H1 (cell line): ENCODE measurements around the gene STAG1. TPM values are rescaled to one million over a fixed set of nuclear protein-coding genes. Genes with fewer than 3 reads are reported as not detected.
"Not testable (repeated sequence)": the region's sequence is repeated elsewhere in the genome, so short reads cannot be mapped to it uniquely, and the experiment has no call there.

Experiments
- CTCF ChIA-PET: fragments of 300-600 bp; sonication (Branson Sonifier 250); formaldehyde crosslinking; loops from one replicate; lab custom pipeline; 2021; ENCODE audit not compliant: partially characterized antibody; lab: Charles Lee
- POLR2A ChIA-PET: fragments of 300-600 bp; sonication (Branson Sonifier 250); formaldehyde crosslinking; loops from one replicate; lab custom pipeline; 2021; ENCODE audit warnings: inconsistent platforms; ENCODE audit not compliant: partially characterized antibody; lab: Charles Lee
- DNase-seq, 2 experiments: peaks; one replicate each; pipeline versions ENCODE4 v3.0.0 to v3.0.0-alpha.2; 2010 to 2022; ENCODE audit warnings: low spot score in 2 of 2, low read depth in 1 of 2, mixed read lengths in 1 of 2
- FAIRE-seq: peaks from 2 replicates; lab custom pipeline; 2011; peaks lifted over from hg19 to GRCh38; lab: Jason Lieb, UNC
- H2AFZ ChIP-seq: 2 replicates; pipeline ENCODE4 v1.8.1; 2012; ENCODE audit warnings: low read length, inconsistent platforms
- H2AK5ac ChIP-seq: 2 replicates; pipeline ENCODE4 v1.6.1; 2013; ENCODE audit warnings: low read depth, low read length
- H2BK120ac ChIP-seq: replicated peaks from 2 replicates; pipeline ENCODE3; 2013; ENCODE audit warnings: low read depth, low read length, inconsistent platforms
- H2BK12ac ChIP-seq: 2 replicates; pipeline ENCODE4 v1.6.1; 2013; ENCODE audit warnings: low read depth, low read length
- H2BK15ac ChIP-seq: 2 replicates; pipeline ENCODE4 v1.6.1; 2013; ENCODE audit warnings: low read length
- H2BK20ac ChIP-seq: 2 replicates; pipeline ENCODE4 v1.6.1; 2013; ENCODE audit warnings: low read length
- H2BK5ac ChIP-seq: 2 replicates; pipeline ENCODE4 v1.6.1; 2013; ENCODE audit warnings: low read depth, low read length
- H3K14ac ChIP-seq: 2 replicates; pipeline ENCODE4 v1.6.1; 2013; ENCODE audit warnings: inconsistent platforms; ENCODE audit not compliant: insufficient read length
- H3K18ac ChIP-seq: 2 replicates; pipeline ENCODE4 v1.6.1; 2013; ENCODE audit warnings: low read length; ENCODE audit errors: extremely low read depth
- H3K23ac ChIP-seq: 2 replicates; pipeline ENCODE4 v1.6.1; 2013; ENCODE audit warnings: inconsistent platforms; ENCODE audit not compliant: insufficient read length
- H3K23me2 ChIP-seq: 2 replicates; pipeline ENCODE4 v1.6.1; 2013; ENCODE audit warnings: low read depth, low read length
- H3K27ac ChIP-seq: 2 replicates; pipeline ENCODE4 v1.6.1; 2011; ENCODE audit warnings: low read depth, low read length, inconsistent platforms
- H3K27me3 ChIP-seq, 4 experiments: replicated peaks in 1 of 4; 1 replicate in 1 of 4; 2 replicates in 3 of 4; pipeline versions ENCODE4 v1.6.1 to v1.8.1; 2011 to 2013; ENCODE audit warnings: low read length in 3 of 4, mild to moderate bottlenecking in 3 of 4, inconsistent platforms in 2 of 4, mixed read lengths in 2 of 4, moderate library complexity in 1 of 4; ENCODE audit not compliant: control insufficient read depth in 3 of 4, insufficient read depth in 3 of 4; ENCODE audit errors: extremely low read depth in 1 of 4
- H3K36me3 ChIP-seq, 4 experiments: 2 replicates each; pipeline versions ENCODE4 v1.6.1 to v1.8.1; 2011 to 2013; ENCODE audit warnings: mild to moderate bottlenecking in 4 of 4, low read length in 3 of 4, moderate library complexity in 2 of 4, control low read depth in 1 of 4, inconsistent platforms in 1 of 4; ENCODE audit not compliant: insufficient read depth in 4 of 4, control insufficient read depth in 2 of 4
- H3K4ac ChIP-seq: replicated peaks from 2 replicates; pipeline ENCODE3; 2013; ENCODE audit warnings: low read length, low read depth, mixed read lengths, inconsistent platforms; ENCODE audit not compliant: insufficient read length
- H3K4me1 ChIP-seq, 4 experiments: replicated peaks in 1 of 4; 1 replicate in 1 of 4; 2 replicates in 3 of 4; pipeline versions ENCODE4 v1.6.1 to v1.8.1; 2011 to 2013; ENCODE audit warnings: low read length in 3 of 4, inconsistent platforms in 2 of 4, mixed read lengths in 1 of 4; ENCODE audit not compliant: insufficient read depth in 4 of 4, control insufficient read depth in 3 of 4
- H3K4me2 ChIP-seq, 2 experiments: 2 replicates each; pipeline versions ENCODE4 v1.6.1 to v1.8.1; 2011 to 2013; ENCODE audit warnings: low read depth in 2 of 2, low read length in 2 of 2, control low read depth in 1 of 2, inconsistent platforms in 1 of 2, mild to moderate bottlenecking in 1 of 2; ENCODE audit not compliant: insufficient read depth in 1 of 2
- H3K4me3 ChIP-seq, 4 experiments: fragments of 200-600, 300-600 bp in 1 of 4; sonication (generic), shearing (Covaris generic), sonication (Bioruptor Twin) in 1 of 4; 2 replicates each; pipeline versions ENCODE4 v1.5.1 to v1.8.1; 2011 to 2016; ENCODE audit warnings: low read length in 4 of 4, low read depth in 3 of 4, control low read depth in 2 of 4, inconsistent platforms in 2 of 4, mild to moderate bottlenecking in 2 of 4, mixed read lengths in 1 of 4, moderate library complexity in 1 of 4; ENCODE audit not compliant: insufficient read depth in 2 of 4; ENCODE audit errors: extremely low read depth in 1 of 4
- H3K56ac ChIP-seq: replicated peaks from 2 replicates; pipeline ENCODE3; 2013; ENCODE audit warnings: low read depth, mild to moderate bottlenecking, mixed read lengths, low read length, inconsistent platforms; ENCODE audit not compliant: insufficient read length
- H3K79me1 ChIP-seq: 2 replicates; pipeline ENCODE4 v1.6.1; 2013; ENCODE audit warnings: low read depth, low read length, control low read depth
- H3K79me2 ChIP-seq, 2 experiments: 2 replicates each; pipeline versions ENCODE4 v1.6.1 to v1.8.1; 2012 to 2013; ENCODE audit warnings: low read length in 2 of 2, mild to moderate bottlenecking in 2 of 2, inconsistent platforms in 1 of 2; ENCODE audit not compliant: insufficient read depth in 2 of 2, control insufficient read depth in 1 of 2
- H3K9ac ChIP-seq, 4 experiments: replicated peaks in 1 of 4; 1 replicate in 1 of 4; 2 replicates in 3 of 4; pipeline versions ENCODE4 v1.6.1 to v1.8.1; 2011 to 2013; ENCODE audit warnings: low read depth in 3 of 4, low read length in 3 of 4, control low read depth in 2 of 4, mild to moderate bottlenecking in 2 of 4, moderate library complexity in 2 of 4, inconsistent platforms in 1 of 4; ENCODE audit errors: extremely low read depth in 1 of 4
- H3K9me3 ChIP-seq, 2 experiments: 2 replicates each; pipeline versions ENCODE4 v1.6.1 to v1.8.1; 2012 to 2013; ENCODE audit warnings: mild to moderate bottlenecking in 2 of 2, moderate library complexity in 2 of 2, control low read depth in 1 of 2, inconsistent platforms in 1 of 2, low read depth in 1 of 2, low read length in 1 of 2, mixed read lengths in 1 of 2; ENCODE audit not compliant: insufficient read depth in 2 of 2
- H4K20me1 ChIP-seq, 2 experiments: replicated peaks in 1 of 2; 2 replicates each; pipeline versions ENCODE3 to v1.8.1; 2011 to 2013; ENCODE audit warnings: inconsistent platforms in 2 of 2, low read length in 2 of 2, mild to moderate bottlenecking in 1 of 2; ENCODE audit not compliant: insufficient read depth in 2 of 2, control insufficient read depth in 1 of 2
- H4K5ac ChIP-seq: 2 replicates; pipeline ENCODE4 v1.6.1; 2013; ENCODE audit warnings: low read length, low read depth, mixed read lengths, inconsistent platforms; ENCODE audit not compliant: insufficient read length
- H4K8ac ChIP-seq: 2 replicates; pipeline ENCODE4 v1.8.0; 2013; ENCODE audit warnings: mild to moderate bottlenecking, moderate library complexity, low read length, inconsistent platforms; ENCODE audit not compliant: insufficient read depth; ENCODE audit errors: extremely low read depth
- H4K91ac ChIP-seq: replicated peaks from 2 replicates; pipeline ENCODE3; 2013; ENCODE audit warnings: low read length, mixed read lengths, inconsistent platforms; ENCODE audit not compliant: insufficient read length
- KDM1A ChIP-seq: fragments of 200-600, 300-600 bp; sonication (generic); IDR thresholded peaks from 2 replicates; pipeline ENCODE4 v1.7.1; 2016; ENCODE audit warnings: mild to moderate bottlenecking, low read length, borderline replicate concordance
- SIX5 ChIP-seq: IDR thresholded peaks from 2 replicates; pipeline ENCODE4 v1.6.1; 2011; ENCODE audit warnings: mild to moderate bottlenecking, low read depth, low read length
- WGBS, 2 experiments: shearing (Covaris generic) in 1 of 2; methylation state at CpG; one replicate each; pipeline versions ENCODE4 v1.1.6 to v1.1.7; 2013 to 2015; ENCODE audit warnings: low lambda C conversion rate in 2 of 2, mixed read lengths in 2 of 2, inconsistent platforms in 1 of 2, low coverage in 1 of 2, missing lambda C conversion rate in 1 of 2; ENCODE audit not compliant: insufficient replicate concordance in 2 of 2, insufficient coverage in 1 of 2, insufficient read length in 1 of 2; ENCODE audit errors: extremely low coverage in 1 of 2, missing lambda C conversion rate in 1 of 2; 5-methylcytosine and 5-hydroxymethylcytosine counted together
- polyA plus RNA-seq, 7 experiments: library from polyadenylated mRNA; depleted of rRNA in 3 of 7; stranded (reverse) in 5 of 7; unstranded in 2 of 7; fragments of >200 nt in 5 of 7; fragments of 200-250 nt in 2 of 7; gene quantifications; 1 replicate in 5 of 7; 2 replicates in 1 of 7; 4 replicates in 1 of 7; pipeline versions ENCODE4 v1.2.1 to v1.2.3, GENCODE V29; 2011 to 2013; ENCODE audit warnings: missing spikeins in 2 of 7, mixed read lengths in 2 of 7
- total RNA-seq: library from RNA; stranded (reverse); fragmentation: NEBNext Ultra II Directional; extraction: Animal tissue kit (Norgen Biotek cat#: 25700); gene quantifications from 2 replicates; pipeline ENCODE4 v1.2.1, GENCODE V29; 2021

Gene STAG1
- total and polyA plus RNA-seq, 2 of the 8 experiments (the other 6 are each of a cell fraction or from before 2014, with no cell fraction given) = 4.6 to 23.4 TPM

DNA sequence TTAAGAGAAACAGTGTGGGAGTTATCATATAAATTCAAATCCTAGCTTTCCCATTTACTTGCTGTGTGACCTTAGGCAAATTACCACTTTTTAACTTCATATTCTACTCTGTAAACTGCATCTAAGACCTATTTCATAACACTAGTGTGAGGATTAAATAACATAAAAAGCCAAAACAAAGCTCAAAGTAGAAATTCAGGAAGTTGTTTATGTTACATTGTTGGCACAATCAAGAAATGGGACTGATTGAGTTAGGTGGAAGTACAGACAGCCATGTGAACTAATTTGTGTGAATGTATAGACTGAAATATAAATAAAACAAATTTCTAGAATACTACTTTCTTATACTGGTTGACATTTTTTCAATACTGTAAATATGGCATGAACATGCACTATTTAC lies 131.7 kb downstream of the STAG1 start (continued):
- TF ChIP-seq SIX5 (no peak), KDM1A (no peak)

DNA sequence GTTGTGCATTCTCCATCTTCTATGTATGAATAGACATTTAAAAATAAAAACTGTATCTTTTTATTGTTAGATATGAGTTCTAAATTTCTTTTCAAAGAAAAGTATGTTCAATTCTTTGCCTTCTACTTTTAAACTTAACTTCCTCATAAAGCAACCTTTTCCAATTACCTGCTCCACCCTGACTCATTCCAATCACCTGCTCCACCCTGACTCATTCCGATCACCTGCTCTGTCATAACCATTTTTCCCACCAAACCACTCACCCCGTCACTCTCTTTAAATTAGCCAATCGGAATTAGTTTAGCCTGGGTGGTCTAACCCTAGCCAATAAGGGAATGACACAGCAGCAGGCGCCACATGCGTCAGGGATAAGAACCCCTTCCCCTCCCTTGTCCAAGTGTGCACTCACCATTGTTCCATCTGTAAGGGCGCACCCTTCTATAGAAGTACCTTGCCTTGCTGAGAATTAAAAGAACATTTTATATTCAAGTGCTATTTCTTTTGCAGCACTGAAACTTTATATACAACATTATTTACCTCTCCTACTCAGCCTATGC lies 134.1 kb downstream of the STAG1 start:
- H2AFZ ChIP-seq, H2BK5ac ChIP-seq, POLR2A ChIA-PET, H3K4me2 ChIP-seq, H3K18ac ChIP-seq, H3K4ac ChIP-seq, H3K79me1 ChIP-seq, H4K20me1 ChIP-seq, H3K27me3 ChIP-seq, H3K23ac ChIP-seq, H3K79me2 ChIP-seq, H3K27ac ChIP-seq, H2BK20ac ChIP-seq, H3K4me1 ChIP-seq, DNase-seq, H3K23me2 ChIP-seq, H3K36me3 ChIP-seq, H3K56ac ChIP-seq, H2BK120ac ChIP-seq, H3K9me3 ChIP-seq, H4K8ac ChIP-seq, H2BK15ac ChIP-seq, H2AK5ac ChIP-seq, H4K91ac ChIP-seq, H3K9ac ChIP-seq, H4K5ac ChIP-seq, H2BK12ac ChIP-seq, CTCF ChIA-PET, H3K4me3 ChIP-seq, H3K14ac ChIP-seq, FAIRE-seq: not testable (repeated sequence)
- WGBS, 2 experiments = 84% methylated on average over 6 of the region's 6 CpGs; no CpG with 5 or more reads in 1 of the 2 experiments
